GM12878 (cell line): ENCODE results near the gene PRPS1. TPM values are rescaled to one million over a fixed set of nuclear protein-coding genes. Genes with fewer than 3 reads are reported as not detected.

ENCODE experiments used
- ATAC-seq: fragments of 200-7000 bp; cut with Tn5 transposase; 3 replicates; pipeline ENCODE4 v1.9.1; 2020; ENCODE audit warnings: mild to moderate bottlenecking, moderate library complexity
- BruUV-seq: library from RNA; stranded (reverse); fragments of 400-500 nt; replicated peaks from 2 replicates; lab custom pipeline; 2021; lab: Mats Ljungman, UMichigan
- CTCF ChIA-PET: fragments of 300-600 bp; sonication (Branson Sonifier 250); formaldehyde crosslinking; extraction: SDS; loops from one replicate; lab custom pipeline; 2021; ENCODE audit warnings: inconsistent platforms; lab: Yijun Ruan, JAX
- POLR2A ChIA-PET: fragments of 350-600 bp; formaldehyde crosslinking; extraction: SDS; loops from one replicate; lab custom pipeline; 2021; ENCODE audit warnings: inconsistent platforms; lab: Charles Lee
- RAD21 ChIA-PET: fragments of 300-600 bp; sonication (Branson Sonifier 250); formaldehyde crosslinking; loops from one replicate; lab custom pipeline; 2023; ENCODE audit warnings: antibody characterized with exemption; ENCODE audit not compliant: unreplicated experiment; lab: Charles Lee
- SMC1A ChIA-PET: fragments of 300-600 bp; sonication (Branson Sonifier 250); formaldehyde crosslinking; loops from one replicate; lab custom pipeline; 2023; ENCODE audit not compliant: unreplicated experiment, uncharacterized antibody; lab: Charles Lee
- DNase-seq: peaks from one replicate; pipeline ENCODE4 v3.0.0-alpha.2; 2011; ENCODE audit warnings: low read depth, low spot score
- FAIRE-seq: peaks from 3 replicates; lab custom pipeline; 2011; peaks lifted over from hg19 to GRCh38; lab: Jason Lieb, UNC
- H2AFZ ChIP-seq: 2 replicates; pipeline ENCODE4 v1.6.0; 2011; ENCODE audit warnings: low read depth, low read length, control low read depth; ENCODE audit not compliant: control insufficient read depth
- H3K27ac ChIP-seq: 2 replicates; pipeline ENCODE4 v1.5.1; 2011; ENCODE audit warnings: control low read depth; ENCODE audit not compliant: control insufficient read depth, insufficient read depth
- H3K27me3 ChIP-seq, 2 experiments: replicated peaks in 1 of 2; 2 replicates each; pipeline versions ENCODE4 v1.6.0 to v1.6.1; 2011; ENCODE audit warnings: low read length in 1 of 2; ENCODE audit not compliant: control insufficient read depth in 2 of 2, insufficient read depth in 2 of 2
- H3K36me3 ChIP-seq, 2 experiments: 2 replicates each; pipeline ENCODE4 v1.5.1; 2011; ENCODE audit warnings: low read length in 1 of 2; ENCODE audit not compliant: control insufficient read depth in 2 of 2, insufficient read depth in 2 of 2
- H3K4me1 ChIP-seq: 2 replicates; pipeline ENCODE4 v1.6.1; 2011; ENCODE audit warnings: mild to moderate bottlenecking, low read length, moderate library complexity, mixed read lengths; ENCODE audit not compliant: control insufficient read depth, insufficient read depth
- H3K4me2 ChIP-seq: 2 replicates; pipeline ENCODE4 v1.6.0; 2011; ENCODE audit warnings: control low read depth; ENCODE audit not compliant: control insufficient read depth, insufficient read depth
- H3K4me3 ChIP-seq: fragments of 200-600 bp; sonication (generic); 2 replicates; pipeline ENCODE4 v1.5.1; 2016
- H3K79me2 ChIP-seq: 2 replicates; pipeline ENCODE4 v1.6.0; 2011; ENCODE audit warnings: low read length; ENCODE audit not compliant: control insufficient read depth, insufficient read depth
- H3K9ac ChIP-seq: 2 replicates; pipeline ENCODE4 v1.8.0; 2011; ENCODE audit warnings: low read length, control low read depth, mixed read lengths; ENCODE audit not compliant: control insufficient read depth, insufficient read depth
- H3K9me3 ChIP-seq: replicated peaks from 3 replicates; pipeline ENCODE4 v1.5.1; 2011; ENCODE audit warnings: mild to moderate bottlenecking, low read length; ENCODE audit not compliant: control insufficient read depth, insufficient read depth
- H4K20me1 ChIP-seq: 2 replicates; pipeline ENCODE4 v1.6.0; 2011; ENCODE audit not compliant: control insufficient read depth, insufficient read depth
- BACH1 ChIP-seq: fragments of 450-650 bp; IDR thresholded peaks from 2 replicates; pipeline ENCODE4 v1.6.1; 2017; ENCODE audit warnings: mild to moderate bottlenecking, borderline replicate concordance
- CREM ChIP-seq: IDR thresholded peaks from 2 replicates; pipeline ENCODE4 v1.6.1; 2014; ENCODE audit warnings: antibody characterized with exemption, low read depth
- EGR1 ChIP-seq, 2 experiments: IDR thresholded peaks; 1 replicate in 1 of 2; 2 replicates in 1 of 2; pipeline ENCODE4 v1.6.1; 2011 to 2012; ENCODE audit warnings: low read depth in 2 of 2, low read length in 2 of 2, borderline replicate concordance in 1 of 2, mild to moderate bottlenecking in 1 of 2, moderate library complexity in 1 of 2
- IKZF2 ChIP-seq, 2 experiments: fragments of 450-650 bp; IDR thresholded peaks; 2 replicates each; pipeline ENCODE4 v1.6.1; 2017; ENCODE audit warnings: mild to moderate bottlenecking in 2 of 2, moderate library complexity in 2 of 2
- KLF5 ChIP-seq: fragments of 450-650 bp; IDR thresholded peaks from 2 replicates; pipeline ENCODE4 v1.6.1; 2014; ENCODE audit warnings: mild to moderate bottlenecking; ENCODE audit not compliant: partially characterized antibody
- MTA2 ChIP-seq: fragments of 450-650 bp; IDR thresholded peaks from 2 replicates; pipeline ENCODE4 v1.6.1; 2016; ENCODE audit warnings: low read depth, mild to moderate bottlenecking, moderate library complexity
- MXI1 ChIP-seq: fragments of 150-350 bp; IDR thresholded peaks from 2 replicates; pipeline ENCODE4 v1.6.1; 2011; ENCODE audit warnings: low read depth, mild to moderate bottlenecking, inconsistent platforms, low read length, improper control_type of control experiment
- RELB ChIP-seq: fragments of 450-650 bp; IDR thresholded peaks from 2 replicates; pipeline ENCODE4 v1.6.1; 2017; ENCODE audit warnings: low read depth, mild to moderate bottlenecking, moderate library complexity
- WGBS: methylation state at CpG from one replicate; pipeline ENCODE4 v1.1.6; 2016; ENCODE audit warnings: low lambda C conversion rate; ENCODE audit not compliant: insufficient replicate concordance, insufficient coverage; ENCODE audit errors: missing lambda C conversion rate; 5-methylcytosine and 5-hydroxymethylcytosine counted together
- in situ Hi-C: fragments of 300-500 bp; cut with MboI; formaldehyde crosslinking; loops from 9 replicates; pipeline ENCODE4 v1.14.3; 2018; ENCODE audit warnings: mixed read lengths
- intact Hi-C: fragments of 100-400 bp; cut with micrococcal nuclease; formaldehyde crosslinking; loops from one replicate; pipeline ENCODE4 v1.14.2; 2022; ENCODE audit not compliant: unreplicated experiment
- polyA plus RNA-seq, 11 experiments: library from polyadenylated mRNA; depleted of rRNA in 4 of 11; unstranded in 6 of 11; stranded (reverse) in 5 of 11; fragments of >200 nt; fragmentation: Nextera tagmentation in 4 of 11; fragmentation: Illumina TruSeq in 1 of 11; extraction: Ambion mirVana in 4 of 11; extraction: Trizol in 1 of 11; gene quantifications; 1 replicate in 1 of 11; 2 replicates in 10 of 11; pipeline versions ENCODE4 v1.2.1 to v1.2.3, GENCODE V29; 2011 to 2016; ENCODE audit warnings: inconsistent platforms in 2 of 11, missing spikeins in 2 of 11, low read depth in 1 of 11
- total RNA-seq, 4 experiments: library from RNA; depleted of rRNA in 3 of 4; stranded (reverse); fragments of >200 nt in 3 of 4; fragmentation: Illumina TruSeq in 1 of 4; extraction: Trizol in 1 of 4; gene quantifications; 2 replicates each; pipeline versions ENCODE4 v1.2.1 to v1.2.3, GENCODE V29; 2013 to 2021

Gene PRPS1
- total and polyA plus RNA-seq, 10 of the 15 experiments (the other 5 are each of a cell fraction or from before 2014, with no cell fraction given): 26.5 to 86.5 (median 61.1) TPM

GRCh38 chrX:107691024-107691448 is 62.7 kb downstream of the PRPS1 start:
- WGBS: 40% methylated on average over 5 of the region's 5 CpGs
- H4K20me1 ChIP-seq: no peaks in the 10 kb centered on the region
- no TSS peak for BruUV-seq
- no peak overlapping the region for H2AFZ ChIP-seq
- no peaks in the 10 kb centered on the region for H3K27me3 ChIP-seq
- H3K4me2 ChIP-seq: no peak overlapping the region
- no peak overlapping the region for H3K27ac ChIP-seq
- H3K4me3 ChIP-seq: no peak overlapping the region
- DNase-seq: no peak
- CTCF ChIA-PET: interaction anchor here (1.4 to 1.5 kb wide), 2 partner anchors 20 to 29 kb away, joined by 4 read pairs; no protein-coding TSS in a partner anchor
- H3K79me2 ChIP-seq: no peaks in the 10 kb centered on the region
- SMC1A ChIA-PET: interaction anchor here (1.0 to 2.3 kb wide), 3 partner anchors 8 to 13 kb away, joined by 3 to 9 read pairs (median 7); no protein-coding TSS in a partner anchor
- TF ChIP-seq CREM (no peak), IKZF2 (IDR thresholded peaks at IDR 0.05) (peak; percentile 17 to 19; a peak in 2 of 4 replicates), EGR1 (IDR thresholded peaks at IDR 0.05; ENCODE audit: borderline replicate concordance in 1 of 2, low read depth in 2 of 2, low read length in 2 of 2) (0 out of 3 replicates have a peak, but pooled peaks of 1 of the 2 experiments have one; percentile 47), MXI1 (no peak), KLF5 (no peak), RELB (peak; percentile 25; the same call in 1 of the 2 replicates), BACH1 (no peak), MTA2 (0 out of 2 replicates have a peak, but pooled peaks have one; percentile 10)
- TF ChIP-seq, all 136 proteins: peak for 4
- Histone ChIP-seq H3K36me3 (no peaks in the 10 kb centered on the region), H3K4me1 (peaks cover 10% of the 10 kb centered on the region), H3K9me3 (no peaks in the 10 kb centered on the region), H3K9ac (no peak overlapping the region)
- FAIRE-seq (no peak), ATAC-seq (peak; percentile 42; the same call in 2 of the 3 replicates)
- POLR2A ChIA-PET: interaction anchor here (1.1 to 1.3 kb wide), 2 partner anchors 18 to 29 kb away, joined by 3 to 4 read pairs; no protein-coding TSS in a partner anchor
- intact Hi-C loops: no loop called here
- RAD21 ChIA-PET: interaction anchor here (1.1 to 1.6 kb wide), 3 partner anchors 17 to 20 kb away, joined by 4 to 6 read pairs (median 4); no protein-coding TSS in a partner anchor
- in situ Hi-C loops: no loop called here
